Ascending aorta (tissue), 2 donors: ENCODE data around the gene TTC7B. TPM values are rescaled to one million over a fixed set of nuclear protein-coding genes. Genes with fewer than 3 reads are reported as not detected.

Experiments
- DNase-seq, 2 donors: peaks; one replicate each; pipeline ENCODE4 v3.0.0-alpha.2; 2019; ENCODE audit warnings: low spot score in 2 of 2
- H3K27ac ChIP-seq, 2 donors: fragments of 200-600 bp; sonication (generic); one replicate each; pipeline ENCODE4 v1.5.1; 2016 to 2017; ENCODE audit warnings: mild to moderate bottlenecking in 1 of 2
- H3K27me3 ChIP-seq: fragments of 200-600 bp; sonication (generic); one replicate; pipeline ENCODE4 v1.5.1; 2017
- H3K36me3 ChIP-seq, 2 donors: fragments of 200-600 bp; sonication (generic); one replicate each; pipeline ENCODE4 v1.5.1; 2016
- H3K4me1 ChIP-seq, 2 donors: fragments of 200-600 bp; sonication (generic); one replicate each; pipeline ENCODE4 v1.5.1; 2016 to 2017; ENCODE audit warnings: mild to moderate bottlenecking in 1 of 2
- H3K4me3 ChIP-seq, 2 donors: fragments of 200-600 bp; sonication (generic); one replicate each; pipeline ENCODE4 v1.5.1; 2016 to 2017; ENCODE audit warnings: mild to moderate bottlenecking in 1 of 2
- H3K9me3 ChIP-seq, 2 donors: fragments of 200-600 bp; sonication (generic); one replicate each; pipeline ENCODE4 v1.5.1; 2016
- CTCF ChIP-seq, 3 experiments: fragments of 200-600 bp in 2 of 3; fragments of 450-650 bp in 1 of 3; sonication (generic) in 2 of 3; IDR thresholded peaks; one replicate each; pipeline ENCODE4 v1.5.1; 2016 to 2019; ENCODE audit warnings: antibody characterized with exemption in 3 of 3, mild to moderate bottlenecking in 1 of 3, moderate library complexity in 1 of 3
- intact Hi-C: fragments of 100-400 bp; cut with DNase I; formaldehyde crosslinking; loops from one replicate; pipeline ENCODE4 v1.15.1; 2023
- total RNA-seq: library from RNA; depleted of rRNA; stranded (reverse); fragments of >200 nt; gene quantifications from one replicate; pipeline ENCODE4 v1.1.0, GENCODE V29; 2016

The TTC7B gene
- total RNA-seq, 1 donor from 2014 or later: 18.5 TPM

GRCh38 chr14:90507428-90507827, 308.8 kb downstream of the TTC7B start:
- Histone ChIP-seq H3K36me3 (no peaks in the 10 kb centered on the region), H3K4me3 (no peak overlapping the region), H3K4me1 (no peaks in the 10 kb centered on the region), H3K9me3 (no peaks in the 10 kb centered on the region), H3K27me3 (no peaks in the 10 kb centered on the region), H3K27ac (no peak overlapping the region)
- intact Hi-C loops: no loop called here
- TF ChIP-seq CTCF (IDR thresholded peaks at IDR 0.05): no peak
- DNase-seq: no peak

GRCh38 chr14:90506748-90507147, 309.5 kb downstream of the TTC7B start:
- Histone ChIP-seq H3K36me3 (no peaks in the 10 kb centered on the region), H3K9me3 (no peaks in the 10 kb centered on the region), H3K27me3 (no peaks in the 10 kb centered on the region), H3K4me3 (no peak overlapping the region), H3K27ac (no peak overlapping the region), H3K4me1 (no peaks in the 10 kb centered on the region)
- TF ChIP-seq CTCF (IDR thresholded peaks at IDR 0.05): no peak
- intact Hi-C loops: no loop called here
- DNase-seq: no peak

DNA sequence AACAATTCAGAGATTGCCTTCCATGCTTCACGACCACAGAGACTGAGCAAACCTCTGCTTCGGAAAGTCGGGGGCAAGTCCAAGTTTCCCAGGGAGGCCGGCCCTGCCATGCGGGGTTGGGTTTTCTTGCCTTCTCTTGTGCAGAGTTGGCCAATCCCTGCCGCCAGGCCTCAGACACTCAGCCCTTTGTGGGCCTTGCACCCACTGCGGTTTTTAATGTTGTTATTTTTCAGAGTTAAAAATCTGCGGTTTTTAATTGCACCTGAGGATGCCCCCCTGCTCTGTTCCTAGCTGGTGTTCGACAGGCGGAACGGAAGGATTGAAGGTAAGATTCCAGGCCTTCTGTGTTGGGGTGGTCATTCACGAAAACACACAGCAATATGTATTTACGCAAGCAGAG, 310.7 kb downstream of the TTC7B start:
- no peak for TF ChIP-seq CTCF (IDR thresholded peaks at IDR 0.05)
- Histone ChIP-seq H3K9me3 (no peaks in the 10 kb centered on the region), H3K4me1 (no peaks in the 10 kb centered on the region), H3K27me3 (no peaks in the 10 kb centered on the region), H3K36me3 (no peaks in the 10 kb centered on the region), H3K27ac (no peak overlapping the region), H3K4me3 (no peak overlapping the region)
- no peak for DNase-seq
- intact Hi-C loops: no loop called here

GRCh38 chr14:90504643-90505042, 311.6 kb downstream of the TTC7B start:
- intact Hi-C loops: no loop called here
- H3K4me3 ChIP-seq: no peak overlapping the region
- no peak for TF ChIP-seq CTCF (IDR thresholded peaks at IDR 0.05)
- H3K4me1 ChIP-seq: no peaks in the 10 kb centered on the region
- H3K36me3 ChIP-seq: no peaks in the 10 kb centered on the region
- no peaks in the 10 kb centered on the region for H3K27me3 ChIP-seq
- no peaks in the 10 kb centered on the region for H3K9me3 ChIP-seq
- no peak overlapping the region for H3K27ac ChIP-seq
- DNase-seq: no peak

DNA sequence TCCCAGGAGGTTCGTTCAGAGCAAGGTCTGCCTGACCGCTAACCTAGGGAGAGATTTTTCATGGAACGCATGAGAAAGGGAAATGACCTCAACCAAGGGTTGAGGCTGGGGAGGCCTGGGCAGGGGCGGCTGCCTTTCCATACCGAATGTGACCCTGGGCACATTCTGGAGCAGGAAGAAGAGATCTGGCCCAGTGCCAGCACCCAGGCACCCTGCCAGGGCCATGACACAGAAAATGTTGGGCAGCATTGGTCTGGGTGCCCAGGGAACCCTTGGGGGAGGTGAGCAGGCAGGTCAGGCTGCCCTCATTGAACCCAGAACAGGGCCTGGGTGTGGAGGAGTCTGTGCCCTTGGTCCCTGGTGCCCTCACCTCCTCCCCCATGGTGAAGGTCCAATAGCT, 312.6 kb downstream of the TTC7B start:
- DNase-seq: no peak
- Histone ChIP-seq H3K27ac (no peak overlapping the region), H3K4me3 (no peak overlapping the region), H3K27me3 (no peaks in the 10 kb centered on the region), H3K9me3 (no peaks in the 10 kb centered on the region), H3K36me3 (no peaks in the 10 kb centered on the region), H3K4me1 (no peaks in the 10 kb centered on the region)
- no peak for TF ChIP-seq CTCF (IDR thresholded peaks at IDR 0.05)
- intact Hi-C loops: no loop called here

- no peaks in the 10 kb centered on the region for H3K36me3 ChIP-seq
- no peak for DNase-seq
- no peak overlapping the region for H3K4me3 ChIP-seq
- H3K9me3 ChIP-seq: no peaks in the 10 kb centered on the region
- no peaks in the 10 kb centered on the region for H3K4me1 ChIP-seq
- TF ChIP-seq CTCF (IDR thresholded peaks at IDR 0.05): no peak
- intact Hi-C loops: no loop called here
- H3K27ac ChIP-seq: no peak overlapping the region
- H3K27me3 ChIP-seq: no peaks in the 10 kb centered on the region
Measured at GRCh38 chr14:90502760-90503159, 313.5 kb downstream of the TTC7B start.
